ENCODE results near the gene ZSWIM4. TPM values are rescaled to one million over a fixed set of nuclear protein-coding genes. Genes with fewer than 3 reads are reported as not detected.

The ZSWIM4 gene
- total RNA-seq, 1 donor from 2014 or later: 2.6 TPM

GRCh38 chr19:13797870-13798269 lies 2.6 kb downstream of the ZSWIM4 start:
- intact Hi-C loops (cut with micrococcal nuclease): no loop called here
- Histone ChIP-seq H3K4me1 (peaks cover 31% of the 10 kb centered on the region), H3K36me3 (no peaks in the 10 kb centered on the region), H3K27ac (replicated peaks) (peak overlapping the region; percentile 95), H3K9me3 (replicated peaks) (no peaks in the 10 kb centered on the region), H3K4me3 (no peak overlapping the region), H3K27me3 (ENCODE audit: low read depth) (no peaks in the 10 kb centered on the region)
- DNase-seq: no peak
- no peak for TF ChIP-seq CTCF (IDR thresholded peaks at IDR 0.05; ENCODE audit: borderline replicate concordance)

- Histone ChIP-seq H3K27ac (replicated peaks) (no peak overlapping the region), H3K36me3 (peaks cover 7% of the 10 kb centered on the region), H3K27me3 (ENCODE audit: low read depth) (no peaks in the 10 kb centered on the region), H3K4me3 (no peak overlapping the region), H3K9me3 (replicated peaks) (no peaks in the 10 kb centered on the region), H3K4me1 (peaks cover 24% of the 10 kb centered on the region)
- DNase-seq: no peak
- intact Hi-C loops (cut with micrococcal nuclease): no loop called here
- TF ChIP-seq CTCF (IDR thresholded peaks at IDR 0.05; ENCODE audit: borderline replicate concordance): no peak
Measured at GRCh38 chr19:13799669-13800068, 4.4 kb downstream of the ZSWIM4 start.

GRCh38 chr19:13803038-13803437 lies 7.8 kb downstream of the ZSWIM4 start:
- H3K27me3 ChIP-seq (ENCODE audit: low read depth): no peaks in the 10 kb centered on the region
- TF ChIP-seq CTCF (IDR thresholded peaks at IDR 0.05; ENCODE audit: borderline replicate concordance): no peak
- no peaks in the 10 kb centered on the region for H3K9me3 ChIP-seq (replicated peaks)
- H3K4me3 ChIP-seq: no peak overlapping the region
- H3K4me1 ChIP-seq: no peaks in the 10 kb centered on the region
- DNase-seq: no peak
- no peak overlapping the region for H3K27ac ChIP-seq (replicated peaks)
- intact Hi-C loops (cut with micrococcal nuclease): no loop called here
- H3K36me3 ChIP-seq: peaks cover 10% of the 10 kb centered on the region

- H3K9me3 ChIP-seq (replicated peaks): no peaks in the 10 kb centered on the region
- peaks cover 22% of the 10 kb centered on the region for H3K36me3 ChIP-seq
- intact Hi-C loops (cut with micrococcal nuclease): no loop called here
- no peak for DNase-seq
- H3K4me3 ChIP-seq: no peak overlapping the region
- H3K4me1 ChIP-seq: no peaks in the 10 kb centered on the region
- no peaks in the 10 kb centered on the region for H3K27me3 ChIP-seq (ENCODE audit: low read depth)
- TF ChIP-seq CTCF (IDR thresholded peaks at IDR 0.05; ENCODE audit: borderline replicate concordance): peak; percentile 68
- H3K27ac ChIP-seq (replicated peaks): no peak overlapping the region
Measured at GRCh38 chr19:13804830-13805683, 9.8 kb downstream of the ZSWIM4 start.

GRCh38 chr19:13806728-13807127 lies 11.5 kb downstream of the ZSWIM4 start:
- Histone ChIP-seq H3K4me1 (no peaks in the 10 kb centered on the region), H3K27ac (replicated peaks) (no peak overlapping the region), H3K9me3 (replicated peaks) (no peaks in the 10 kb centered on the region), H3K4me3 (no peak overlapping the region), H3K27me3 (ENCODE audit: low read depth) (no peaks in the 10 kb centered on the region), H3K36me3 (peaks cover 27% of the 10 kb centered on the region)
- no peak for DNase-seq
- TF ChIP-seq CTCF (IDR thresholded peaks at IDR 0.05; ENCODE audit: borderline replicate concordance): no peak
- intact Hi-C loops (cut with micrococcal nuclease): no loop called here

Data from left ventricle myocardium inferior (tissue), 1 donor.